ENCODE results near the gene ITGB1. TPM values are rescaled to one million over a fixed set of nuclear protein-coding genes. Genes with fewer than 3 reads are reported as not detected.

The ITGB1 gene
- total and polyA plus RNA-seq, 2 experiments from 2014 or later = 317 to 439 TPM

GRCh38 chr10:32955299-32955772 lies 2.7 kb downstream of the ITGB1 start:
- H3K27me3 ChIP-seq (ENCODE audit: insufficient read depth) = no peaks in the 10 kb centered on the region
- peaks cover 68% of the 10 kb centered on the region for H3K4me1 ChIP-seq (ENCODE audit: insufficient read depth)
- peaks cover 30% of the 10 kb centered on the region for H4K20me1 ChIP-seq (replicated peaks; ENCODE audit: insufficient read depth)
- no peaks in the 10 kb centered on the region for H3K36me3 ChIP-seq (ENCODE audit: insufficient read depth)
- H2AFZ ChIP-seq = no peak overlapping the region
- no peaks in the 10 kb centered on the region for H3K9me2 ChIP-seq (ENCODE audit: insufficient read depth)
- H3F3A ChIP-seq (replicated peaks; ENCODE audit: low read depth) = no peaks in the 10 kb centered on the region
- peak overlapping the region; percentile 15; the same call in 1 of the 2 replicates for H3K27ac ChIP-seq (ENCODE audit: low read depth)
- H3K4me3 Mint-ChIP-seq = peak overlapping the region; percentile 81
- peak overlapping the region; percentile 92 for H3K4me2 ChIP-seq
- DNase-seq (ENCODE audit: low spot score) = no peak
- H3K79me2 ChIP-seq (replicated peaks; ENCODE audit: insufficient read depth) = peaks cover 88% of the 10 kb centered on the region
- peak overlapping the region; percentile 54 for H3K27ac Mint-ChIP-seq
- TF ChIP-seq, protein P1, sequence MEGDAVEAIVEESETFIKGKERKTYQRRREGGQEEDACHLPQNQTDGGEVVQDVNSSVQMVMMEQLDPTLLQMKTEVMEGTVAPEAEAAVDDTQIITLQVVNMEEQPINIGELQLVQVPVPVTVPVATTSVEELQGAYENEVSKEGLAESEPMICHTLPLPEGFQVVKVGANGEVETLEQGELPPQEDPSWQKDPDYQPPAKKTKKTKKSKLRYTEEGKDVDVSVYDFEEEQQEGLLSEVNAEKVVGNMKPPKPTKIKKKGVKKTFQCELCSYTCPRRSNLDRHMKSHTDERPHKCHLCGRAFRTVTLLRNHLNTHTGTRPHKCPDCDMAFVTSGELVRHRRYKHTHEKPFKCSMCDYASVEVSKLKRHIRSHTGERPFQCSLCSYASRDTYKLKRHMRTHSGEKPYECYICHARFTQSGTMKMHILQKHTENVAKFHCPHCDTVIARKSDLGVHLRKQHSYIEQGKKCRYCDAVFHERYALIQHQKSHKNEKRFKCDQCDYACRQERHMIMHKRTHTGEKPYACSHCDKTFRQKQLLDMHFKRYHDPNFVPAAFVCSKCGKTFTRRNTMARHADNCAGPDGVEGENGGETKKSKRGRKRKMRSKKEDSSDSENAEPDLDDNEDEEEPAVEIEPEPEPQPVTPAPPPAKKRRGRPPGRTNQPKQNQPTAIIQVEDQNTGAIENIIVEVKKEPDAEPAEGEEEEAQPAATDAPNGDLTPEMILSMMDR (conservative IDR thresholded peaks at IDR 0.05; ENCODE audit: low read depth in 2 of 2) = no peak
- TF ChIP-seq STAT1 (IDR thresholded peaks at IDR 0.05; ENCODE audit: unreplicated experiment) = no peak
- no peak for TF ChIP-seq CREB1 (CRISPR knock-in tag; IDR thresholded peaks at IDR 0.05; ENCODE audit: low read depth)
- no peak for TF ChIP-seq ETS1 (IDR thresholded peaks at IDR 0.05)
- TF ChIP-seq EZH2 (IDR thresholded peaks at IDR 0.05; ENCODE audit: low read depth, unreplicated experiment) = no peak
- TF ChIP-seq POLR2AphosphoS5 (IDR thresholded peaks at IDR 0.05; ENCODE audit: low read depth) = no peak
- no peak for TF ChIP-seq ZNF114 (CRISPR knock-in tag; IDR thresholded peaks at IDR 0.05)
- TF ChIP-seq, protein P2, sequence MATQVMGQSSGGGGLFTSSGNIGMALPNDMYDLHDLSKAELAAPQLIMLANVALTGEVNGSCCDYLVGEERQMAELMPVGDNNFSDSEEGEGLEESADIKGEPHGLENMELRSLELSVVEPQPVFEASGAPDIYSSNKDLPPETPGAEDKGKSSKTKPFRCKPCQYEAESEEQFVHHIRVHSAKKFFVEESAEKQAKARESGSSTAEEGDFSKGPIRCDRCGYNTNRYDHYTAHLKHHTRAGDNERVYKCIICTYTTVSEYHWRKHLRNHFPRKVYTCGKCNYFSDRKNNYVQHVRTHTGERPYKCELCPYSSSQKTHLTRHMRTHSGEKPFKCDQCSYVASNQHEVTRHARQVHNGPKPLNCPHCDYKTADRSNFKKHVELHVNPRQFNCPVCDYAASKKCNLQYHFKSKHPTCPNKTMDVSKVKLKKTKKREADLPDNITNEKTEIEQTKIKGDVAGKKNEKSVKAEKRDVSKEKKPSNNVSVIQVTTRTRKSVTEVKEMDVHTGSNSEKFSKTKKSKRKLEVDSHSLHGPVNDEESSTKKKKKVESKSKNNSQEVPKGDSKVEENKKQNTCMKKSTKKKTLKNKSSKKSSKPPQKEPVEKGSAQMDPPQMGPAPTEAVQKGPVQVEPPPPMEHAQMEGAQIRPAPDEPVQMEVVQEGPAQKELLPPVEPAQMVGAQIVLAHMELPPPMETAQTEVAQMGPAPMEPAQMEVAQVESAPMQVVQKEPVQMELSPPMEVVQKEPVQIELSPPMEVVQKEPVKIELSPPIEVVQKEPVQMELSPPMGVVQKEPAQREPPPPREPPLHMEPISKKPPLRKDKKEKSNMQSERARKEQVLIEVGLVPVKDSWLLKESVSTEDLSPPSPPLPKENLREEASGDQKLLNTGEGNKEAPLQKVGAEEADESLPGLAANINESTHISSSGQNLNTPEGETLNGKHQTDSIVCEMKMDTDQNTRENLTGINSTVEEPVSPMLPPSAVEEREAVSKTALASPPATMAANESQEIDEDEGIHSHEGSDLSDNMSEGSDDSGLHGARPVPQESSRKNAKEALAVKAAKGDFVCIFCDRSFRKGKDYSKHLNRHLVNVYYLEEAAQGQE (IDR thresholded peaks at IDR 0.05; ENCODE audit: unreplicated experiment) = no peak
- TF ChIP-seq ZNF331 (CRISPR knock-in tag; IDR thresholded peaks at IDR 0.05; ENCODE audit: low read depth) = no peak
- TF ChIP-seq EZH2phosphoT487 (IDR thresholded peaks at IDR 0.05; ENCODE audit: unreplicated experiment) = no peak
- TF ChIP-seq ZNF462 (CRISPR knock-in tag; IDR thresholded peaks at IDR 0.05) = no peak
- no peak for TF ChIP-seq JUNB (IDR thresholded peaks at IDR 0.05; ENCODE audit: unreplicated experiment)
- TF ChIP-seq NANOG (IDR thresholded peaks at IDR 0.05; ENCODE audit: borderline replicate concordance) = no peak
- no peak for ATAC-seq
- H3K36me3 Mint-ChIP-seq (ENCODE audit: low read depth) = no peaks in the 10 kb centered on the region
- peaks cover 9% of the 10 kb centered on the region for H3K27me3 Mint-ChIP-seq (ENCODE audit: insufficient read depth, low read depth, poor library complexity)
- H3K9me3 Mint-ChIP-seq = no peaks in the 10 kb centered on the region; the same call in 2 of the 3 replicates
- peaks cover 75% of the 10 kb centered on the region for H3K4me1 Mint-ChIP-seq
- H3K4me3 ChIP-seq = peak overlapping the region; percentile 76
